Adrenal gland (tissue), 5 donors: Measurements from ENCODE around the gene NALF2.

Experiments
- POLR2A ChIP-seq, 2 donors: fragments of 450-650 bp; IDR thresholded peaks; one replicate each; pipeline ENCODE4 v1.6.1; 2017; ENCODE audit warnings: antibody characterized with exemption in 2 of 2, mild to moderate bottlenecking in 2 of 2, moderate library complexity in 1 of 2
- TF ChIP-seq, protein P1 (sequence below), 6 experiments: fragments of 450-650 bp in 4 of 6; fragments of 200-600 bp in 2 of 6; sonication (generic) in 1 of 6; IDR thresholded peaks; 1 replicate in 5 of 6; 2 replicates in 1 of 6; pipeline versions ENCODE4 v1.5.1 to v1.8.0; 2016 to 2021; ENCODE audit warnings: antibody characterized with exemption in 6 of 6, mild to moderate bottlenecking in 2 of 6, moderate library complexity in 1 of 6
- donor health status: DM: no; HTN: no; CAD: no.

DNA sequence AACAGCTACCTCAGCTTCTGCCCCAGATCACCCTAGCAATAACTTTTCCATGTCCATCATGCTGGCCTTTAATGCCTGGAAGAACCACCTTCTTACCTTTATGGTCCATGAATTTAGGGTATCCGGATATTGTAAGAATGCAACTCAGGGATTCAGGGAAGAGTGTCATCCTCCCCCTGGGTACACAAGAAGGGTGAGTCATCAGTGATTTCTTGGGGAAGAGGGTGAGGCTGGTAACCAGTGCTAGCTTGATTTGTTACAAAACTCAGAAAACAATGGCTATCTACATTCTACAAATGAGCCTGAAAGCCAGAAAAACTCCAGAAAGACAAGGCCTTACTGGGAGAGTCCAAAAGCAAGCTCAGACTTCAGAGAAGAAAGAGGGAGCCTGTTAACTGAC, 10.4 kb upstream of the NALF2 start:
- TF ChIP-seq, protein P1, sequence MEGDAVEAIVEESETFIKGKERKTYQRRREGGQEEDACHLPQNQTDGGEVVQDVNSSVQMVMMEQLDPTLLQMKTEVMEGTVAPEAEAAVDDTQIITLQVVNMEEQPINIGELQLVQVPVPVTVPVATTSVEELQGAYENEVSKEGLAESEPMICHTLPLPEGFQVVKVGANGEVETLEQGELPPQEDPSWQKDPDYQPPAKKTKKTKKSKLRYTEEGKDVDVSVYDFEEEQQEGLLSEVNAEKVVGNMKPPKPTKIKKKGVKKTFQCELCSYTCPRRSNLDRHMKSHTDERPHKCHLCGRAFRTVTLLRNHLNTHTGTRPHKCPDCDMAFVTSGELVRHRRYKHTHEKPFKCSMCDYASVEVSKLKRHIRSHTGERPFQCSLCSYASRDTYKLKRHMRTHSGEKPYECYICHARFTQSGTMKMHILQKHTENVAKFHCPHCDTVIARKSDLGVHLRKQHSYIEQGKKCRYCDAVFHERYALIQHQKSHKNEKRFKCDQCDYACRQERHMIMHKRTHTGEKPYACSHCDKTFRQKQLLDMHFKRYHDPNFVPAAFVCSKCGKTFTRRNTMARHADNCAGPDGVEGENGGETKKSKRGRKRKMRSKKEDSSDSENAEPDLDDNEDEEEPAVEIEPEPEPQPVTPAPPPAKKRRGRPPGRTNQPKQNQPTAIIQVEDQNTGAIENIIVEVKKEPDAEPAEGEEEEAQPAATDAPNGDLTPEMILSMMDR (IDR thresholded peaks at IDR 0.05): no peak
- no peak for TF ChIP-seq POLR2A (IDR thresholded peaks at IDR 0.05)
